T-helper 9 cell (primary cell): ENCODE data around the gene NDST3.
"Not testable (repeated sequence)": the region's sequence is repeated elsewhere in the genome, so short reads cannot be mapped to it uniquely, and the experiment has no call there.

Source experiments
- DNase-seq: peaks from one replicate; pipeline ENCODE4 v3.0.0-alpha.2; 2020

NDST3 gene

DNA sequence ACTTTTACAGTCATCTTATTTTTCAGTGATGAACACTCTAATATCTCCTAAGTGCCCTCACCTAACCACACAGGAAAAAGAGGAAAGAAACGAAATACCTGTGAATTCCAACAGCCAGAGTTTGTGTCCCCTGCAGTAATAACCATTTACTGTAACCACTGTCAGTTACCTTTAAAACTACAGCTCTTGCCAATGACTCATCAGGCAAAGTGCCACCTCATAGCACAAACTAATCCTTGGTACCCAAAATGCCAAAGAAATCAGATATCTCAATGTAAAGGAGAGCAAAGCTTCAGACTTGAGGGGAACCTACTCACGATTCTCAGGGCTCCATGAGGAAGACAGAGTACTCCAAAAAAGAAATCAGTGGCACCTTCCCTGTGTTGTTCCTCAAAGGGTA lies 146.5 kb downstream of the NDST3 start:
- DNase-seq: no peak

DNA sequence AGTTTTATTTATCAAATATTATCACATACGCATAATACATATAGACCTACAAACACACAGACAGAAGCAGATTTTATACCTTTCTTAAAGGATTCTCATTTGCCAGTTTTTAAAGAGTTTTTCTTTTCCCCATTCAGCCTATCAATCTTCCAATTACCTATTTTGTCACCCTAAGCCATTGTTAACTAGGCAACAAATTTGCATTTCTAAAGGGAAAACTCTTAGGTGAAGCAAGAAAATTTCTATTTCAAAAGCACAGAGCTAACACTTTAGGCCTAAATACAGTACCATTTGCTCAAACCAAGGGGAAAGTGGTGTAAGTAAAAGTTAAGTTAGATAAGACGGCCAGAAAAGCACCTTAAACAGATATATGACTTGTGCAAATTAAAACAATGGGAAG lies 156.6 kb downstream of the NDST3 start:
- no peak for DNase-seq

DNA sequence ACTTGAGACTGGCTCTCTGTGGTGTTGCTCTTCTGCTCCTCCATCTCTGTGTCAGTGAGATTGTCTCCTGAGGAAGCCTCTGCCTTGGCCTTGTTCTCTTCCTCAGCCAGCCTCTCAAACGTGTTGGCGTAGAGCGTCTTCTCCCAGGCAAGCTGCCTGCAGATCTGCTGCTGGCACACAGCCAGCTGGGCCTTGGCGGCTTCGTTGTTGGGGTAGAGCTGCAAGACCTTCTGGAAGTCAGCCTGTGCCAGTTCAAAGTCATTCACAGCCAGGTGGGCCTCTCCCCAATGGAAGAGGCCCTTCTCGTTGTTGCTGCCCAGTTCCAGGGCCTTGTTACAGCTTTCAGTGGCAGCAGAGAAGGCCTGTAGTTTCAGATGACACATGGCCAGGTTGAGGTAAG lies 159.1 kb downstream of the NDST3 start:
- no peak for DNase-seq

DNA sequence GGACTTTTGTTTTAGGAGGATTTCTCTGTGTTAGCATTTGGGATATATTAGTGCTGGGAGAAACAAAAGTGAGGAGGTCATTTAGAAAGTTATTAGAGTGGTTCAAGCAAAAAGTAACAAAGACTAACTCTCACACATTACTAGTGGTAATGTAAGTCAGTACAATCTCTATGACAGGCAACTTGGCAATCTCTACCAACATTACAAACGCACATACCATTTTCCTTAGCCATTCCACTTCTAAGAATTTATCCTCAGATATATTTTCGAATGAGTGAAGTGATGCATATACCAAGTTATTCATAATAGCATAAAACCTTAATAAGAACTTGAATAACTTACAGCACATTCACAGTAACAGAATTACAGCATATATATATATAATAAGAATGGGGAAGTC lies 172.3 kb downstream of the NDST3 start:
- DNase-seq: no peak

DNA sequence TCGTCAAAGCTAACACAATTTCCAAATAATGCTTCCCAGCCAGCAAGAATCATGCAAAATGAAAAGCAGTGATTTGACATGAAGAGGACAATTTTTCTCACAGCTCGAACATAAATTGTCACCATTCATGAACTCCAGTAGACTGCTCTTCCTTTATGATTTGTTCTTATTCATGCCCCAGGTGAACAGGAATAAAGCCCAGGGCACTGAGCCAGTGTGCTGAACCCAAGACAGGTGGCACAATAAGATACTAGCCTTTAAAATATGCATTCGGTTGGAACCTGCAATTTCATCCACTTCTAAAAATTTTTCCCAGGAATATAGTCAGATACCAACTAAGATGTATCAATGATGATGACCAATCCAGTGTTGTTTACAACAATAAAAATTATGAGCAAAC lies 178.8 kb downstream of the NDST3 start:
- DNase-seq: no peak

DNA sequence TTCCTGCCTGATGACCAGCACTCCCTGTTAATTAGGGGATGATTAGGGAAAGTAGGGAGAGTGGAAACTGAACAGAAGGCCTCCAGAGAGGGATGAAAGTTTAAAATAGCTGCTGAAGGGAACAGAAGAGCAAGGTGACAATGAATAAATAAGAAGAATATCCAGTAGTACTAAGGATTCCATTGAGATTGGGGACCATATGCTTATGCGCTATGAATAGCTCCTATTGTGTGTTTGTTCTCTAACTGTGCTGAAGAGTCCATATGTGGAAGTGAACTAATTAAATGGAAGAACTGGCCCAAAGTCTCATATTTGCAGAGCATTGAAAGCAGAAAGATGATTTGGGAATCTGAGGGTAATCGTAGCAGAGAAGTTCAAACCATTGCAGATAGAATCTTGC lies 181.5 kb downstream of the NDST3 start:
- DNase-seq: no peak

DNA sequence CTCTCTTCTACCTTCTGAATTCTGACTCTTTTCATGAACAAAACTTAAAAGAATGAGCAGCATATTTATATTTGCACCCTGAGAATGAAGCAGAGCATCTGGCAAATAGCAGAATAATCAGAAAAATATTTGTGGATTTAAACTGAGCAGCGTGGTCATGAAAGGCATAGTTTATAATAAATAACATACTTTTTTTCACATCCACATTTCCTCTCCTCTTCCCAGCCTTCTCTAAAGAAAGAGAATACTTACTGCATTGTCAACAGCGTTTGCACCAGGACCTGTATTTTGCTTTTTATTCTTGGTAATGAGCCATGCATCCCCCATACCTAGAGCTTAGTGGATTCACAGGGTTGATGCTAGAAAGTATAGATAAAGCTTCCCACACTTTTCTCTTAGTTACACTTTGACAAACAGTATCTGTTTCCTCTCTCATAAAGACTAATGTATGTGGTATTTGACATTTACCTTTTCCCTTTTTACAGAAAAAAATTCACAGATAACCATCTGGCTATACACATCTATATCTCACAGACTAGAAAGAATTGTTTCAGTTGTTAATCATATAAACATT lies 187.0 kb downstream of the NDST3 start:
- no peak for DNase-seq

DNA sequence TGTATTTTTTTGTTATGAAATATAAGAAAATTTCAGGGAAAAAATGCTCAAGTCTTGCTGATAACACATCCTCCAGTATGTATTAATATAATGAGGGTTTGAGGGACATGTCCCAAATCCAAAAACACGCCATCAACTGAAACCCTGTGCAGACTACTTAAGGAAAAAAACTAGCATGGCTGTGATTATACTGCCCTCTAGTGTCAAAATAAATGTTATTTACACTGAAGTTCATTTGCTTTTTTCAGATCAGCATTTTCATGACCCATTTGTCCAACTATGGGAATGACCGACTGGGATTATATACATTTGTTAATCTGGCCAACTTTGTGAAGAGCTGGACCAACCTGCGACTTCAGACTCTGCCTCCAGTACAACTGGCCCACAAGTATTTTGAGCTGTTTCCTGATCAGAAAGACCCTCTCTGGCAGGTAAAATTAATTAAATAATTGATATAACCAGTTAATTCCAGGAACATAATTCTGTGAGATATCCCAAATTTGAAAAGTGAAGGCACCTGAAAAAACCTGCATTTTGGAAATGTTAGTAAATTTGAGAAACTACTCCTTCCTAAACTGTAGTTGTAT lies 190.1 kb downstream of the NDST3 start:
- DNase-seq: no peak

DNA sequence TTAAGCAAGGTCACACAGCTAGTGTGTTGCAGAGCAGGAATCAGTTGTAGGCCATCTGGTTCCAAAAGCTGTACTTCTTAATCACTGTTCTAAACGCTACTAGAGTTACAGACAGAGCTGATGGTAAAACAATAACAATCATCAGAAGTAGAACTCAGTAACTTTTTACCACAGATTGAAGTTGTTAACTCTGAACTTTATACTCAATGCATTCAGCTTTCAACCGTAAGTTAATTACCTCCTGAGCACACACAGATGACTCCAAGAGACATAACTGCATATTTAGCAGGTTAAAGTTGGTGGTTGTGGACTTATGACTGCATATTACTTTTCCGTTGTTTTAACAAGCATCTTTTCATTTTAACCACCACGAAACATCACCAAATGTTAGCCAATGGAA lies 191.2 kb downstream of the NDST3 start:
- no peak for DNase-seq

DNA sequence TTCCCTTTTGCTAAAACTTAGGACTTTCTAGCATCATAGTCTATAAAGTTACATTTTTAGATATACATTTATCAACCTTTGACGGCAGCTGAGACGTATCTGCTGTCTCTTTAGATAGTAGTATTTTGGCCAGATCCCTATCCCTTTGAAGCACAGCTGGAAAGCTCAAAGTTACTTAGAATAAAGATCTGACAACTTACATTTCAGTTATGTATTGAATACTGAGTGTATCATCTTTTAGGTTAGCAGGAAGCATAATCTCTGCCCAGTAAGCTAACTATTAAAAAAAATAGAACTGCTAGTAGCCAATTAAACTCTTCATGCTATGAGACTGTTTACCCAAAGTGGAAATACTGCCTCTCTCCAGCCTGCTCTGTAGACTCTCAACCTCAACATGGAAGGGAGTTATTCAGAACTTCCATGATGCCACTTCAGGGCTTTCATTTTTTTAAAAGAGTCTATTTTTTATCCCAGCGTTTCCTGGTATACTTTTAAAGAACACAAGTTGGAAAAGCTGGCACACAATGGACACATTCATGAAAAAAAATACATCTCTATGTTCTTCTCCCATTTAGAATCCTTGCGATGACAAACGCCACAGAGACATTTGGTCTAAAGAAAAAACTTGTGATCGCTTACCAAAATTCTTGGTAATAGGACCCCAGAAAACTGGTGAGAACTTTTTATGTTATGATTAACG lies 192.2 kb downstream of the NDST3 start:
- no peak for DNase-seq

DNA sequence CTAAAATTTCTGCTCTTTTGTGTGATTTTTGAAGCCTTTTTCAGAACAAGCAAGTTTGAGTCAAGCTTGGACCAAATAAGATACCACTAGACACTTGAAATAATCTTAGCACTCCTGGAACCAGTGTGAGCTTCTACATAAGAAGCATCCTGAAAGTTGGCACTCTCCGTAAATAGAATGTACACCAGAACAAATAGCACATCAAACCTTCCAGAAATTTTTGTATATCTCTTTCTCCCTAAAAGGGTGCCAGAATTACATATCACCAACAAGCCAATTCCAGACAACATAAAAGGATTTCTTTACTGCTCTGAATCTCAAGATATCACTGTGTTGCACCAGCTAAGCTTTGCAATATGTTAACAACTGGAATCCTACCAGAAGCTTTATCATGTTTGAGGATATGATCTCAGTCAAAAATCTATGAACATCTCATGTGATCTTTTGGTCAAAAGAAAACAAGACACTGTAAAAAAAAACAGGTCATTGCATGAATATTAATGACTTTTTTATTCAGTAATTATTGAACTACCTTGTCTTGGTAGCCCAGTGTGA lies 201.4 kb downstream of the NDST3 start:
- DNase-seq: no peak

DNA sequence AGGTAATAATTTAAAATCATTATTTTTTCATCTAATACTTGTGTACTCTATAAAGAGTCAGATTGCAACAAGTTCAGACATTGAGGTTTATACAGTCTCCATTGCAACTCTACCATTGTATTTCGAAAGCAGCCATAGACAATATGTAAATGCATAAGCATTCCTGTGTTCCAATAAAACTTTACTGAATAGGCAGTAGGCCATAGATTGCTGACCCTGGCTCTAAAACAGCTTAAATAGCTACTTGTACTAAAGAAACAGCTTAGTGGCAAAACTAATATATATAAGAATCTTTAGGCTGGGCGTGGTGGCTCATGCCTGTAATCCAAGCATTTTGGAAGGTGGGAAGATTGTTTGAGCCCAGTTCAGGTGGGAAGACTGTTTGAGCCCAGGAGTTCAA lies 203.2 kb downstream of the NDST3 start:
- no peak for DNase-seq

DNA sequence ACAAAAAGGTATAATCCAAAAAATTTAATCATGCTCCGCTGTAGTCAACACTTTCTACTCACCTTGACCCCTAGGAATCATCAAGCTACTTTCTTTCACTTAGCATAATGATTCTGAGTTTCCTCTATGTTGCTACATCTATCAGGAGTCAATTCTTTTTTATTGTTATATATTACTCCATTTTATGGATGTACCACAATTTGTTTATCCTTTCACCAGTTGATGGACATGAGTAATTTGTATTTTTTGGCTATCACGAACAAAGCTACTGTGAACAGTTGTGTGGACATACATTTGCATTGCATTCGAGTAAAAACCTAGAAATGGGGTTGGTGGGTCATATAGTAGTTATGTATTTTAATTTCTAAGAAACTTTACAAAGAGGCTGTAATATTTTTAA lies 215.6 kb downstream of the NDST3 start:
- DNase-seq: no peak

DNA sequence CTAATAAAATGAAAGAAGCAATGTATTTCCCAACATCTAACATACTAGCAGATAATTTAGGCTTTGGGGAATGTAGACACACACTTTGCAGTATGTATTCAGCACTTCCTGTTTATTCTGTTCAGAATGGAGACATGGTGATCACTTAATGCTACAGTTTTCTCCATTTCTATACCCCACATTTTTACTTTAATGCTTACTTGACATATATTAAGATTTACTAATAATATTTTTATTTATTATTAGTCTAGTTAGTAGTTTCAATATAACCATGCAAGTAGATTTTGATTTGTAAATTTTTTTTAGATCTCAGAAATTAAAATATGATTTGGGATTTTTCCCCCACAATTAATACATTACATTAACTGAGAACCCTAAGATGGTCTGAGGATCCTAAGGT lies 220.1 kb downstream of the NDST3 start:
- no peak for DNase-seq

DNA sequence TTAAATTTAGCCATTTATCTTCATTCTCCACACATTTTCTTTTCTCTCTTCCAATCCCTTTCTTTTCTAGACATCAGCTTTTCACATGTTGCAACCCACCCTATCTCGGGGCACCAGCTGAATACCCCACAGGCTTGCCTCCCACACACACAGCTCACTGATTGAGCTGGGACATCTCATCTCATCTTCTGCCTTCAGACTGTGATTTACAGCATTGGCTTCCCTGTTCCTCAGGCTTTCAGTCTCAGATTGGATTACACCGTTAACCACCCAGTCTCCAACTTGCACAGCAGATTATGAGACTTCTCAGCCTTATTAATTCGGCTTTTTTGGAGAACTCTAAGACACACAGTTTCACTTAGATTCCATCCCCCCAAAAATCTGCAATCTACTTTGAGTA lies 224.8 kb downstream of the NDST3 start:
- DNase-seq: no peak

DNA sequence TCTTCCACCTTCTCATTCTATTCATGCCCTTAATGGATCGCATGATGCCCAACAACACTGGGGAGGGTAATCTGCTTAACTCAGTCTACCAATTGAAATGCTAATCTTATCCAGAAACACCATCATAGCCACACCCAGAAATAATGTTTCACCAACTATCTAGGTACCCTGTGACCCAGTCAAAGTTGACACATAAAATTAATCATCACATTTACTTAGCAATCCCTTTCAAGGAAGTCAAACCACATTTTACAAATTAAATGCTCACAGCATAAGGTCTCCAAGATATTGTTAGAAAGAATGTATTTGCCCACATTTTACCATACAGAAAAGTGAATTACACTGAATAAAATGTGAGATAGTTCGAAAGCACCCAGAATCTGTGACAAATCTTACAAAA lies 226.0 kb downstream of the NDST3 start:
- DNase-seq: no peak

DNA sequence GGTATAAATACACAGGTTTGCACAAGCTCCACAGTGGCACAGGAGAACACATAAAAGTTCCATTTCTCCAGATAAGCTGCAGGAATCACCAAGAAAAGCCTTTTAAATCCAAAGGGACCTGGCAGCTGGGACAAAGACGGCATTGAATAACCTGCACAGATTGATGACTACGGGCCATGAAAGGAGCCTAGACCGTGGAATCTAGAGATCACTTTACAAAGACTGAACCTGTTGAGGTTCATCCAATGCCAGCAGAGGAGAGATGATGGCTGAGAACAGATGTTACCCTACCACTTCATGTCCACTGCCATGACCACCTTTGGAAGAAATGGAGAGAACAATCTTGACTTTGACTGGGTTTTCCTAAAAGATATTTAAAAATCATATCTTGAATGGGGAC lies 229.8 kb downstream of the NDST3 start:
- no peak for DNase-seq

DNA sequence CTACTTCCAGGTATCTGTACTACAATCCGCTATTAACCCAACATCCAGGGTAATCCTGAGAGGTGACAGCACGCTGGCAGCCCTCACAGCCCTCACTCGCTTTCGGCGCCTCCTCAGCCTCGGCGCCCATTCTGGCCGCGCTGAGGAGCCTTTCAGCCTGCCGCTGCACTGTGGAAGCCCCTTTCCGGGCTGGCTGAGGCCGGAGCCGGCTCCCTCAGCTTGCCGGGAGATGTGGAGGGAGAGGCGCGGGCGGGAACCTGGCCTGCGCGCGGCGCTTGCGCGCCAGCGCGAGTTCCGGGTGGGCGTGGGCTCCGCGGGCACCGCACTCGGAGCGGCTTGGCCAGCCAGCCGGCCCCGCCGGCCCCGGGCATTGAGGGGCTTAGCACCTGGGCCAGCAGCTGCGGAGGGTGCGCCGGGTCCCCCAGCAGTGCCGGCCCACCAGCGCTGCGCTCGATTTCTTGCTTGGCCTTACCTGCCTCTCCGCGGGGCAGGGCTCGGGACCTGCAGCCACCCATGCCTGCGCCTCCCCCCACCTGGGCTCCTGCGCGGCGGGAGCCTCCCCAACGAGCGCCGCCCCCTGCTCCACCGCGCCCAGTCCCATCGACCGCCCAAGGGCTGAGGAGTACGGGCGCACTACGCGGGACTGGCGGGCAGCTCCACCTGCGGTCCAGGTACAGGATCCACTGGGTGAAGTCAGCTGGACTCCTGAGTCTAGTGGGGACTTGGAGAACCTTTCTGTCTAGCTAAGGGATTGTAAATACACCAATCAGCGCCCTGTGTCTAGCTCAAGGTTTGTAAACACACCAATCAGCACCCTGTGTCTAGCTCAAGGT lies 231.2 kb downstream of the NDST3 start:
- no peak for DNase-seq

DNA sequence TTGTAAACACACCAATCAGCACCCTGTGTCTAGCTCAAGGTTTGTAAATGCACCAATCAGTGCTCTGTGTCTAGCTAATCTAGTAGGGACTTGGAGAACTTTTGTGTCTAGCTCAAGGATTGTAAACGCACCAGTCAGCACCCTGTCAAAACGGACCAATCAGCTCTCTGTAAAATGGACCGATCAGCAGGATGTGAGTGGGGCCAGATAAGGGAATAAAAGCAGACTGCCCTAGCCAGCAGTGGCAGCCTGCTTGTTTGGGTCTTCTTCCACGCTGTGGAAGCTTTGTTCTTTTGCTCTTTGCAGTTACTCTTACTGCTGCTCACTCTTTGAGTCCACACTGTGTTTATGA lies 231.8 kb downstream of the NDST3 start:
- DNase-seq: not testable (repeated sequence)

DNA sequence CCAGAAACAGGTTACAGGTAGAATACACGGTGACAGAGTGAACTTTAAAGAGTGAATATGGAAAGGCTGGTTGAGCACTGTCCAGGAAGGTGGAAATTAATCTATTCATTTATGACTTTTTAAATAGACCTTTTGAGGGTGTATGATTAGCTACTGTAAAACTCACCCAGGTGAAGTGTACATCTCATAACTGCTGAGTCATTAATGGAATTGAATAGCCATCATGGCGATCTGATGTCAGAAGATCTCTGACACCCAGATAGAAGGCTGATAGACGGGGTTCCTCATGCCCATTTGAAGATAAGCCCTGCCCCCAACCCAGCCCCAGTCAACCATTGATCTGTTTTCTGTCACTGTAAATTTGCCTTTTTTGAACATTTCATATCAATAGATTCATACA lies 234.5 kb downstream of the NDST3 start:
- DNase-seq: no peak

DNA sequence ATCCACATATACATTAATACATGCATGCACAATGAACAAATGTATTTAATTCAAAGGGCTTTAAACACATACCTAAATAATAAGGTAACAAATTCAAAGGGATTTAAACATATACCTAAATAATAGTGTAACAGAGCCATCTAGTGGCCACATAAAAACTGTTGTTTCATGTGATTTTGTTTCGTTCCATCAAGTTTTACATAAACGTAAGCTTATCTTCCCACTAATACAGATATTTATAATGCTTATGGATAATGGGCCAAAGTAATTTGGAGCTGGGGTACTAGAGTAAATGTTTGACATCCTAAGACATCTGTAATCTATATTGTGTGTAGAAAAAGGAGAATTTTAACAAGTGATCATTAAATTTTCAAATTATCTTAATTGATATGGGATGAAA lies 236.2 kb downstream of the NDST3 start:
- DNase-seq: no peak

DNA sequence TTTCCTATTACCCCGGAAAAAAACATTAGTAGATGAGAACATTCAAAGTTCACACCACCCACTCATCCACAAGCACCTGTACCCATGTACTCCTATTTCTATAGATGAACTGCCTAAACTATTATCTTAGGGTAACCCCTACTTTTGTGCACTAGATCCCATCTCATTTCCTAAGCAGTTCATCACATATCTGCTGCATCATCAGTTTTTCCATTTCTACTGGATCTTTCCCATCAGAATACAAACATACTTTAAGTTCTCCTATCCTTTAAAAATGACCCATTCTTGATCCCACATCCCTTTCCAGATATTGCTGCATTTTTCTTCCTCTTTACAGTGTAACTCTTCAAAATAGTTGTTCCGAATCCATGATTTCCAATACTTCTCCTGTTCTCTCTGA lies 237.5 kb downstream of the NDST3 start:
- DNase-seq: no peak

DNA sequence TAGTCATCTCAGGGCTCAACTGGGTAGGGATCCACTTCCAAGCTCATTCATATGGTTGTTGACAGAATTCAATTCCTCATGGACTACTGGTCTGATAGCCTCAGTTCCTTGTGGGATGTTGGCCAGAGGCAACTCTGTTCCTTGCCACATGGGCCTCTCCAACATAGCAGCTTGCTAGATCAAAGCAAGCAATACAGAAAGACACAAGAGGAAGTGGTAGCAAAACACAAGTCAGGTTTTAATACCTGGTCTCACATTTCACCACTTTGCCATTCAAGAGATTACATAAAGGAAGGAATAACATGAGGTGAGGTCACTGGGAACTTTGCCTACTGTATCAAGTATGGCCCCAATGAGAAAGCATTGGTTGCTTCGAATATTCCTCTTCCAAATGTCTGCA lies 239.4 kb downstream of the NDST3 start:
- no peak for DNase-seq

DNA sequence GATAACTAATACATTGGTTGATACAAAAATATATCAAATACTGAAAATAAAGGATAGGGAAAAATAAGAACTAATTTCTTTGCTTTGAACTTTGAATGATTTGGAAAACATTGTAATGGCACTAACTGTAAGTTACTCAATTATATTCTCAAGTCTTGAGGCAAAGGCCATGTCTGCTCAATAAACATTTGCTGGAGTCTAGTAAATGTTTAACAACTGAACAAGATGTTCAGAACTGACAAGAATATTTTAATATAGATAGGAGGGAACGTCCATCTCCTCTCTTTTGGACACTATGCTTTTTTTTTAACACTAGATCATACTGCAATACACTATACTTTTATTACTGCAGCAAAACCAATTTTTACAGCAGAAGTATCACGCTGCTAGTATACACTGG lies 242.3 kb downstream of the NDST3 start:
- DNase-seq: no peak
